Measurements from ENCODE around the gene ASB3.
A peak's percentile ranks its signal among the peaks of the same experiment; 100 is the strongest.
"Not testable (repeated sequence)": the region's sequence is repeated elsewhere in the genome, so short reads cannot be mapped to it uniquely, and the experiment has no call there.

Gene ASB3, protein sequence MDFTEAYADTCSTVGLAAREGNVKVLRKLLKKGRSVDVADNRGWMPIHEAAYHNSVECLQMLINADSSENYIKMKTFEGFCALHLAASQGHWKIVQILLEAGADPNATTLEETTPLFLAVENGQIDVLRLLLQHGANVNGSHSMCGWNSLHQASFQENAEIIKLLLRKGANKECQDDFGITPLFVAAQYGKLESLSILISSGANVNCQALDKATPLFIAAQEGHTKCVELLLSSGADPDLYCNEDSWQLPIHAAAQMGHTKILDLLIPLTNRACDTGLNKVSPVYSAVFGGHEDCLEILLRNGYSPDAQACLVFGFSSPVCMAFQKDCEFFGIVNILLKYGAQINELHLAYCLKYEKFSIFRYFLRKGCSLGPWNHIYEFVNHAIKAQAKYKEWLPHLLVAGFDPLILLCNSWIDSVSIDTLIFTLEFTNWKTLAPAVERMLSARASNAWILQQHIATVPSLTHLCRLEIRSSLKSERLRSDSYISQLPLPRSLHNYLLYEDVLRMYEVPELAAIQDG

DNA sequence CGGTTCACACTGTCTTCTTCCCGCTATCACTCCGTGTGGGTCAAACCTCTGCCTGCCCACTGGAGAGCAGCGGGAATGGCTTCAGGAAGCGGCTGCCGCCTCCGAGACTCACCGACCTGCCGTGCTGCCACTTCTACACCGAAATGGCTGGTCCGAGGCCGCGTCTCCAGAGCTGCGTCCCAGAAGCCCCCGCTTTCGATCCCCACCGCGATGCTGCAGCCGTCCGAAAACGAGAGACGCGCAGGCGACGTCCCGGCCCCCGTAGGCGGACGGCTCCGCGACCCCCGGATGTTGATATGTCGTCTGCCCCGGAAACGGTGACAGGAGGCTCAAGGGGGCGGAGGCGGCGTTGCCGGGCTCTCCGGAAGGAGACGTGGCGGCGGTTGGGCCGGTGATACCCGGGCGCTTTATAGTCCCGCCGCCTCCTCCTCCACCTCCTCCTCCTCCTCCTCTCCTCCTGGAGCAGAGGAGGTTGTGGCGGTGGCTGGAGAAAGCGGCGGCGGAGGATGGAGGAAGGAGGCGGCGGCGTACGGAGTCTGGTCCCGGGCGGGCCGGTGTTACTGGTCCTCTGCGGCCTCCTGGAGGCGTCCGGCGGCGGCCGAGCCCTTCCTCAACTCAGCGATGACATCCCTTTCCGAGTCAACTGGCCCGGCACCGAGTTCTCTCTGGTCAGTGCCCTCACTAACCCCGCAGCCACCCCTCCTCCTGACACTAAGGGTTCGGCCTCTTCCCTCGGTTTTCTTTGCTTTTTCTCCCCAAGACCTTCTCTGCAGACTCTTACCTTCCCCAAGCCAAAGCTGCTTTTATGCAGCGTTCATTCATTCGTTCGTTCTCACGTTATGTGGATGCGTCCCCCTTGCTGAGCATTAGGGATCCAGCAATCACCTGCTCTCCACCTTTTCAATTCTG lies at the start of gene ASB3, which contains the start of gene ERLEC1:
TSS of gene ASB3 (minus strand) at position 249 of the 909 bp plus-strand sequence. CDS start 21,381 bp downstream, outside the sequence.
TSS of gene ERLEC1 (plus strand) at position 340 of the 909 bp plus-strand sequence. CDS start at position 507, 167 bp downstream.
- peak; percentile 96 for DNase-seq (ENCODE audit: low read depth, low spot score)

DNA sequence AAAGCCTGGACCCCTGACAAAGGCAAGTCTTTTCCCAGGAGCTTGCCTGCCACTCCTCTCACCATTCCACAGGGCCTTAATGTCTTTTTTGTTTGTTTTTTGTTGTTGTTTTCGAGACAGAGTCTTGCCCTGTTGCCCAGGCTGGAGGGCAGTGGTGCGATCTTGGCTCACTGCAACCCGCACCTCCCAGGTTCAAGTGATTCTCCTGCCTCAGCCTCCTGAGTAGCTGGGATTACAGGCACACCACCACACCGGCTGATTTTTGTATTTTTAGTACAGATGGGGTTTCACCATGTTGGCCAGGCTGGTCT lies 43.2 kb upstream of the ASB3 start:
- DNase-seq (ENCODE audit: low read depth, low spot score) = not testable (repeated sequence)

DNA sequence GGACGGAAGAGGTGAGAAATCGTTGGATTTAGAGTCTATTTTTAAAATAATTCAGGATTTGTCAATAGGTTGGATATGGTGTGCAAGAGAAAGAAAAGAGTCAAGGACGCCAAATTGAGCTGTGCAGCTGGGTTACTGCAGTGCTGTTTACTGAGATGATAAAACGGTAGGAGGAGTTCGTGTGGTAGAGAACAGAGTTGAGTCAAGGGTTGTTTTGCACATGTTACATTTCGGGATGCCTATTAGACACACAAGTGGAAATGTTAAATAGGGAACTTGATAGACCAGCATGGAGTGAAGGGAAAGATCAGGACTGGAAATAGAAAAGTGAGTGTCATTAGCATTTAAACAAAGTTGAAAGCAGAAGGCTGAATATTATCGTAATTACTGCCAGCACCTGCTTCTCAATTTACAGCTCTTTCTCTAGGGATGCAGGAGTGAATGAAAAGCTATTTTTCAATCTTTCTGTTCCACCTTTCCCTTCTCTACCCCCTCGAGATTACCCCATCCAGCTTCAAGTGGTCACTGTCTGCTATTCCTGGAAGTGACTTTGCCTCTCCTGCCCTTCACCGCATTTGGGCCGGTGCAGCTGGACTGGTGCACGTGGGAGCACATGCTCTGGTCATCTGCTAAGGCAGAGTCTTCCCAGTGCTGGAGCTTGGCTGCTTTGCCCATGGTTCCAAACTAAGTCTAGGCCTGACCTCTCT lies 42.7 kb upstream of the ASB3 start:
- no peak for DNase-seq (ENCODE audit: low read depth, low spot score)

DNA sequence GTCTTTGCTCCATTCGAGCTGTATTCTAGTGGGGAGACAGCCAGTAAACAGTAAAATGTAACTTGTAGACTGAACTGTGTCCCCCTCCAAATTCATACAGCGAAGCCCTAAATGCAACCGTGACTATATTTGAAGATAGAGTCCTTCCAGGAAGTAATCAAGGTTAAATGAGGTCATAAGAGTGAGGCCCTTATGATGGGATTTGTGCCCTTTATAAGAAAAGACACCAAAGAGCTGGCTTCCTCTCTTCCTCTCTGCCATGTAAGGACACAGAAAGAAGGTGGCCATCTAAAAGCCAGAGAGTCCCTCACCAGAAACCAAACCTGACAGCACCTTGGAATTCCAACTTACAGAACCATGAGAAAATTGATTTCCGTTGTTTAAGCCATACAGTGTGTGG lies 41.6 kb upstream of the ASB3 start:
- DNase-seq (ENCODE audit: low read depth, low spot score) = no peak

DNA sequence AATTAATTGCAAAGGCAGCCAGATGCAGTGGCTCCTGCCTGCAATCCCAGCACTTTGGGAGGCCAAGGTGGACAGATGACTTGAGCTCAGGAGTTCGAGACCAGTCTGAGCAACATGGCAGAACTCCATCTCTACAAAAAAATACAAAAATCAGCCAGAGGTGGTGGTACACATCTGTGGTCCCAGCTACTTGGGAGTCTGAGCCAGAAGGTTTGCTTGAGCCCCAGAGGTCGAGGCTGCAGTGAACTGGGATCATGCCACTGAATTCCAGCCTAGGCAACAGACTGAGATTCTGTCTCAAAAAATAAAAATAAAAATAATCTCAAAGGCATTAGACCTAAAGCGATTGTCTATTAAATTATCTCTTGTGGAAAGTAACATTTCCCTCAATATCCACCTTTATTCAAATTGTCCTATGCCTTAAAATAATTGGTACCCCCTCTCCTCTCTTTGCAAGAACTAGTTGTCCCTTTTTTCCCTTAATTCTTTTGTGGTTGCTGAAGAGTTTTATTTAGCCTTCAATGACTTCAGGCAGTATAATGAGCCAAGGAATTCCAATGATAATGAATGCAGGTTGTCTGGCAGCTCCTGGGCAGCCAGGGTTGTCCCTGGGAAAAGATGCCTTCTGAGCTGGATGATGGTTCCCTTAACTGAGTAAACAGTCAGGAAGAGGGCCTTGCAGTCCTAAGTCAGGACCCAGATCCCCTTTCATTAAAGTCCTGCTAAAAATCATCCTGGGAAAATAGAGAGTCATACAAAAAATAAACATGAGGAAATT lies 40.8 kb upstream of the ASB3 start:
- DNase-seq (ENCODE audit: low read depth, low spot score) = peak; percentile 49

DNA sequence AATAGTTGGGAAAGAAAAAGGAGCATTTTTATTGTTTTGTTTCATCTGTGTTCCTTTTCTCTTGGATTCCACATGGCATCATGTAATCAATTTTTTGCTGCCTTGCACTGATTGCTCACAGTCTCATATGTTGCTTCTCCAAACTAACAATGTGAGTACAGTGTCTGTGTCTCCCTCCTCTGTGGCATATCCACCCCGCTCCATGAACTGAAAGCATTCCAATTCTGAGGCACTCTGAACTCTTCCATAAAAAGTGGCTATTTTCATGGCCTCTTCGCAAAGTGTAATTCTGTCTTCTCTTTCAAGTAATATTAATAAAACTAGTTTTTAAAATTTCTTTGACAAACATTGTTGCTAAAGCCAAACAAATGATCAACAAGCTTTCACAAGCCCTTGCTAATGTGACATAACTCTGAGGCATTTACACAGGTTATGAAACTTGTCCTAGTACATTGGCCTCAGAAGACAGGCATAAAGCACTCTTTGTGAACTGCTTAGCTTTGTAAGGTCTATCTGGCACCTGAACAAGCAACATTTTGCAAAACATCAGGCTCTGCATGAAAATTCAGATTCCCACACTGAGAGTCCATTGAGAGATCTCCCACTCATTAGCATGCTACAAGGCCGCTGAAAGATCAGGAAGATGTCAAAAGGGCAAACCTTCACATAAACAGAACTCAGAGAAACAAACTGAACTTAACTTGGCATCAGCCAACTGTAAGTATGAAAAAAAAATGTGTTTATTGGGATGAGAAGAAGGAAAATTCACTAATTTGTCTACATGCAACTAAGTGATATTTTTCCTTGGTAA lies 40.0 kb upstream of the ASB3 start:
- no peak for DNase-seq (ENCODE audit: low read depth, low spot score)

DNA sequence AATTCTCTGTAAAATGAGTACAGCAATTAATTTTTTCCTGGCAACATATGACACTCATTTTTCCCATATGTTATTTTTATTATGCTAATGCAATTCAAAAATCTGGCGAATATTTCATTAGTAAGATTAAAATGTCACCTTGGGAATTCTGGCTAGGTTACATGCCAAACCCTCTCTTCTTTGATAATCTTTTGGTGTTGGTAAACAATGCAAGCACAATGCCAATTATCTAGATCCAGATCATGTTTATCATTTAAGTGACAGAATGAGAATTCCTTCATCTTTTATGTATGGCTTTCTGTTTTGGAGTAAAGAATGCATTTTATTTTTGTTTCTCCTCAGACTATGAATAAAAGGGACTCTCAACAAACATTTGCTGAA lies 39.3 kb upstream of the ASB3 start:
- DNase-seq (ENCODE audit: low read depth, low spot score) = no peak

DNA sequence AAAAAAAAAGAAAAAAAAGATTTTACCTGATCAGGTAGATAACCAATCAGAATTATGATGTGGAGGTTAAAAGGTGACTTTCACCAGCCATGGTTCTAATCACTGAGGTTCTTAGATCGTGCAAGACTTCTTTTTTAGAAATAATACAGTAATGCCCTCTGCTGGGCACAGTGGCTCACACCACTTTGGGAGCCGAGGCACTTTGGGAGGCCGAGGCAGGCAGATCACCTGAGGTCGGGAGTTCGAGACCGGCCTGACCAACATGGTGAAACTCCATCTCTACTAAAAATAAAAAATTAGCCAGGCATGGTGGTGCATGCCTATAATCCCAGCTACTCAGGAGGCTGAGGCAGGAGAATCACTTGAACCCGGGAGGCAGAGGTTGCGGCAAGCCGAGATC lies 36.9 kb upstream of the ASB3 start:
- peak; percentile 40 for DNase-seq (ENCODE audit: low read depth, low spot score)

DNA sequence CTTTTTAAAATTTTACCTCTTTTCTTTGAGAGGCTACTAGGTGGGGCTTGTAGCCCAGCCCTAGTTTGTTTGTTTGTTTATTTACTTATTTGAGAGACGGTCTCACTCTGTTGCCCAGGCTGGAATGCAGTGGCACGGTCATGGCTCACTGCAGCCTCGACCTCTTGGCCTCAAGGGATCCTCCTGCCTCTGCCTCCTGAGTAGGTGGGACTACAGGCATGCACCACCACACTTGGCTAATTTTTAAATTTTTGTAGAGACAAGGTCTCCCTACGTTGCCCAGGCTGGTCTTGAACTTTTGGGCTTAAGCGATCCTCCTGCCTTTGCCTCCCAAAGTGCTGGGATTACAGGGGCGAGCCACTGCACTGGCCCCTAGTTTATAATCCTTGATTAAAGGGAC lies 35.1 kb upstream of the ASB3 start:
- no peak for DNase-seq (ENCODE audit: low read depth, low spot score)

DNA sequence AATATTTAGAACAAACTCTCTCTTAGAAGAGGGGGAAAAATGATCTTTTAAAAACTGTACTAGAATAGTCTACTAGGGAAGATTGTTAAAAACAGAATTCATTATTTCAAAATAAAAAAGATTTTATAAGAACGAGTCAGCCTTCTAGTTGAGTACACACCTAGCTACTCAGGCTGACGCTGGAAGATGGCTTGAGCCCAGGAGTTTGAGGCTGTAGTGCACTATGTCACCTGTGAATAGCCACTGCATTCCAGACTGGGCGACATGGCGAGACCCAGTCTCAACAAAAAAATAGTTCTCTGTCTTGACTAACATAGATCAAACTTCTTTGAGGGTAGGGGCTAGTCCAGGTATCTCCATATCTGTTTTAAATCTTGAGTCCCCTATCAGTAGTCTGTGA lies 34.0 kb upstream of the ASB3 start:
- no peak for DNase-seq (ENCODE audit: low read depth, low spot score)

DNA sequence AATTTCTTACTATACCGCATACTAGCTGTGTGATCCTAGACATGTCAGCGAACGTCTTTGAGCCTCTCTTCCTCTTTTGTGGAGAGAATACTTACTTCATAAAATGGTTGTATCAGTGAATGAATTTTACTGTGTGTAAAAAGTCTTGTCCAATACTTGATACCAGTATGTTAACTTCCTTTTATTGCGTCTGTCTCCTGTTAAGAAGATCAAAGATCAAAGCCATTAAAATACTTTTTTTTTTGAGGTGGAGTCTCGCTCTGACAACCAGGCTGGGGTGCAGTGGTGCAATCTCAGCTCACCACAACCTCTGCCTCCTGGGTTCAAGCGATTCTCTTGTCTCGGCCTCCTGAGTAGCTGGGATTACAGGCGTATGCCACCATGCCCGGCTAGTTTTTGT lies 33.3 kb upstream of the ASB3 start:
- no peak for DNase-seq (ENCODE audit: low read depth, low spot score)

DNA sequence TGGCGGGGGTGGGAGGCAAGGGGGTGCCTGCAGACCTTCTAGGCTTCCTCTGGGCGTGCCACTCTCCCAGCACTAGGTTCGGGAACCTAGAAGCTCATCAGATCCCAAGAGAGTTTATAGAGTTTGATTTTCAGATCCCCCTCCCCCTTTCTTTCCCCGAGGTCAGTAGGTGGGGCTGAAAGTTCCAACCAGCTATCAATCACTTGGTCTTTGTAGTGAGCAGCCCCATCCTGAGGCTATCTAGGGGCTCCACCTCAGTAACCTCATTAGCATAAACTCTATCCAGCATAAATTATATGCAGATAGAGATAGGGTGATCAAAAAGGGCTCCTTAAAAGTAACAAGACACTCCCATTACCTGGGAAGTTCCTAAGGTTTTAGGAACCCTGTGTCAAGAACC lies 32.9 kb upstream of the ASB3 start:
- DNase-seq (ENCODE audit: low read depth, low spot score) = peak; percentile 63

DNA sequence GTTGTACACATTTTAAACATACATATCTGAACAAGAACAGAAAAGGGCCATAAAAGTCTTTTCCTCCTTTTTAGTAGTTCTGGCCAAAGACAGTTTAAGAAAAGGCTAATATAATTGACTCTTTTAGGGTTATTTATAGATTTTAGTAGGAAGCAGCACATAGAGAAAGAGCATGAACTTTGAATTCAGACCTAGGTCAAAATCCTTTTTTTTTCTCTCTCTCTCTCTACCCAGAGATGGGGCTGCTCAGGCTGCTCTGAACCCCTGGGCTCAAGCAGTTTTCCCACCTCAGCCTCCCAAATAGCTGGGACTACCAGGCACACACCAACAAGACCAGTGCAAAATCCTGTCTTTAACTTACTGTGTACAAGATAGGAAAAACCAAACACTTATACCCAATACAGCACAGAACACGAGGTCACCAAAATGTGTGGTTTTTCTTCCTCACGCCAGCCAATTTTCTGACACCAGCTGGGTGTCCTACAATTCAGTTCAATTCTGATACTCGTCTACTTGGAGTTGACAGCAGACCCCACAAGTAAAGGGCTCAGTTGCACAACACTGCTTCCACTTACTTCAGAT lies 32.2 kb upstream of the ASB3 start:
- DNase-seq (ENCODE audit: low read depth, low spot score) = no peak

DNA sequence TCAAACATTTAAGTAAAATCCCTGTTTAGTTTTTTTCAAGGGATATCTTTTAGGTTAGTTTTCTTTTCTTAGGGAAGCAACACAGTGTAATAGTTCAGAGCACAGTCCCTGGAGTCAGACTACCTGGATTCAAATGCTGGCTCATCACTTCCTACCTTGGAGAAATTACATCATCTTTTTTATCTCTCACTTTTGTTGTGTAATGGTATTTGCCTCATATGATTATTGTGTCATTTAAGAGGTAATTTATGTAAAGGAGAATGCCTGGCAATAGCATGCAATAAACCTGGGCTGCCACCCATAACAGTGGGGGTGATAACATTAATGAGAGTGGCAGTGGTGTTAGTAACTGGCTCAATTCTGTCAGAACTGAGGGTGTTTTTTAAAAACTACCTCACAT lies 26.4 kb upstream of the ASB3 start:
- DNase-seq (ENCODE audit: low read depth, low spot score) = no peak

DNA sequence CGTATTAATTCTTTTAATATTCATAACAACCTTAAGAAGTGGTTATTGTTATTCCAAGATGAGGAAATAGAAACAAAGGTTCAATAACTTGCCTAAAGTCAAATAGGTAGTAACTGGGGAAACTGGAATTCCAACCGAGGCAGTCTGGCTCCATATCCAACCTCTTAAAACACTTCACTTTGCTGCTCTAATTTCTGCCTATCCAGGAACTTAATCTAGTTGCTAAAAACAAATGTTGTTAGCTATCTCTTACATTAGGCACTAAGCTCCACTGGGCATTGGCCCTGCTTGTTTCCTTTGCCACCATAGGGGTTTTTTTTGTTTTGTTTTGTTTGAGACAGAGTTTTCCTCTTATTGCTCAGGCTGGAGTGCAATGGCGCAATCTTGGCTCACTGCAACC lies 24.8 kb upstream of the ASB3 start:
- DNase-seq (ENCODE audit: low read depth, low spot score) = no peak

DNA sequence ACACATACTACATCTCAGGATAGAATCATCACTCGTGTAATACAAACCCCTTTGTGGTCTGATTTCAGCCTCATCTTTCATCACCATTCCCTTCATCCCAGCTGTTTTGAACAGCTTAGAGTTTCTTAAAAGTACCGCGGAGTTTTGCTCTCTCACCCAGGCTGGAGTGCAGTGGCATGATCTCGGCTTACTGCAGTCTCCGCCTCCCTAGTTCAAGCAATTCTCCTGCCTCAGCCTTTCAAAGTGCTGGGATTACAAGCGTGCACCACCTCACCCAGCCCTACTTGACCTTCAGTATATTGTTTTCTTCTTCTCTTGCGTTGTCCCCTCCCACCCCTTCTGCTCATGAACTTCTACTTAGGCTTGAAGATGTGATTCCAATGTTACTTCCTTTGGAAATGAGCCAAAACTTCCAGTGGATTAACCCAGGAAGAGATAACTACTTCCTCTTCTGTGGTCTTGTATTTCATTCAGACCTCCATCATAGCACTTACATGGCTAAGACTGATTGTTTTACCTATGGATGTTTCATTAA lies 15.9 kb upstream of the ASB3 start:
- DNase-seq (ENCODE audit: low read depth, low spot score) = no peak

DNA sequence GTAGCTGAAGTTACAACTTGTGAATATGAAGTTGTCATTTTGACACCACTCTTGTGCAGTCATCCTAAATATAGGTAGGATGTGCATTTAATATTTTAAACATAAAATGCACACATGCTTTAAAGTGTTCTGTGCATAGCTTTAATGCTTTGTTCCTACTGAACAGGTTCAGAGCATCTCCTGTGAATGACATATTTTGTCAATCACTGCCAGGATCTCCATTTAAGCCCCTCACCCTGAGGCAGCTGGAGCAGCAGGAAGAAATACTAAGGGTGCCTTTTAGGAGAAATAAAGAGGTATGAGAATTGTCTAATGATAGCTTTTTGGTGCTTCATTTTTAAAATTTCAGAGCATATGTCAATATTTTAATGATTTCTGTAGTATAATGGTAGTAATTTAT lies 14.8 kb upstream of the ASB3 start:
- no peak for DNase-seq (ENCODE audit: low read depth, low spot score)

DNA sequence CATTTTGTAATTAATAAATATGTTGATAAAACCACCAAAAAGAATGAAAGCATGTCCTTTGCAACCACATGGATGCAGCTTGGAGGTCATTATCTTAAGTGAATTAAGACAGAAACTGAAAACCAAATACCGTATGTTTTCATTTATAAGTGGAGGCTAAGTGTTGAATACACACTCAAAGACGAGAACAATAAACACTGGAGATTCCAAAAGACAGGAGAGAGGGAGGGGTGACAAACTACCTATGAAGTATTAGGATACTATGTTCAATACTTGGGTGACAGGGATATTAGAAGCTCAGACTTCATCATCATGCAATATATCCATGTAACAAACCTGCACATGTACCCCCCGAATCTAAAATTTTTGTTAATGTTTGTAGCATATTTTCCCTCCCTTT lies 7.1 kb upstream of the ASB3 start:
- DNase-seq (ENCODE audit: low read depth, low spot score) = no peak

DNA sequence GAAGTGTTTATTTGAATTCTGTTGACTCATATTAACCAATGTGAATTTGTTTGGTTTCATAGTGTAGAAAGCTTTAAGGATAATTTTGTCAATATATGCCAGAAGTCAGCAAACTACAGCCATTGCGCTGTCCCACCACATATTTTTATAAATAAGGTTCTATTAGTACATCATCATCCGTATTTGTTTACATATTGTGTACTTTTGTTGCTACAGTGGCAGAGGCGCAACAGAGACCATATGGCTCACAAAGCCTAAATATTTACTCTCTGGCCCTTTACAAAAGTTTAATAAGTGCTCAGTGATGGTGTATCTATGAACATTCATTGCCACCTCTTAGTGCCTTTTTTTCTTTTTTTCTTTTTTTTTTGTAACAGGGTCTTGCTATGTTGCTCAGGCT lies 6.5 kb upstream of the ASB3 start:
- DNase-seq (ENCODE audit: low read depth, low spot score) = no peak

Data from ELF-1 (cell line).